ENCODE data around the gene PIGT.
A peak's percentile ranks its signal among the peaks of the same experiment; 100 is the strongest.

DNA sequence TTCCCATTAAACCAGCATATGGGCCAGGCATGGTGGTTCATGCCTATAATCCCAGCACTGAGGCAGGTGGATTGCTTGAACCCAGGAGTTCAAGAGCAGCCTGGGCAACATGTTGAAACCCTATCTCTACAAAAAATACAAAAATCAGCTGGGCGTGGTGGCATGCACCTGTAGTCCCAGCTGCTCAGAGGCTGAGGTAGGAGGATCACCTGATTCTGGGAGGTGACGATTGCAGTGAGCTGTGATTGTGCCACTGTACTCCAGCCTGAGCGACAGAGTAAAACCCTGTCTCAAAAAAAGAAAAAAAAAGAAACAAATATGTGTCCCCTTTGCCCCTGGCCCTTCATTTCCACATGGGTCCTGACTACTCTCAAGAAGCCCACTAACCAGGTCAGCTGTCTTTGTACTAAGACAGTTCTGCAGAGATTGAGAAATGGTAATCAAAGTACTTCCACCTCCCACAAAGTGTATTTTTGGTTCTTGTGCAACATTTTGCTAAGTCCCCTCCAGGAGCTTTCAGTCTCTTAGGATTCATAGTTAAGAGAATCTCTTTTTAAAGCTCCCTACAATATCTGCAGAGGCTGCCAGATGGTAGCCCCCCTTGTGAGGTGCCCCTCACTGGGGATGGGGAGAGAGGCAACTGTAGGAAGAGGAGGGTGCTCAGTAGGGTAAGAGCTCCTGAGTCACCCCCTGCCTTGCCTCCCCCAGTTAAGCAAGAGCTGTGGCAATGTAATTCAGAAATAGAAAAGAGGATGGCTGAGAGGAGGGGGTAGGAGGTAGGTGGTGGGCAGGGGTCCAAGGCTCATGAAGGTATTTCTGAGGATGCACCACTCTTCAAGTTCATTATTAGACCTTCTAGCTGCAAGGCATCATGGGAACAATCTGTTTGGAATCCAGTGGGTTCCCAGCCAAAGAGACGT lies 37.1 kb downstream of the PIGT start:
- TF ChIP-seq POLR2A (IDR thresholded peaks at IDR 0.05; ENCODE audit: insufficient read depth in 1 of 2, low read depth in 2 of 2, low read length in 2 of 2) (no peak), ZNF274 (CRISPR knock-in tag; IDR thresholded peaks at IDR 0.05) (no peak), CEBPB (IDR thresholded peaks at IDR 0.05; ENCODE audit: borderline replicate concordance, low read depth, low read length) (0 out of 2 replicates have a peak, but pooled peaks have one; percentile 17)
- TF ChIP-seq, protein P1, sequence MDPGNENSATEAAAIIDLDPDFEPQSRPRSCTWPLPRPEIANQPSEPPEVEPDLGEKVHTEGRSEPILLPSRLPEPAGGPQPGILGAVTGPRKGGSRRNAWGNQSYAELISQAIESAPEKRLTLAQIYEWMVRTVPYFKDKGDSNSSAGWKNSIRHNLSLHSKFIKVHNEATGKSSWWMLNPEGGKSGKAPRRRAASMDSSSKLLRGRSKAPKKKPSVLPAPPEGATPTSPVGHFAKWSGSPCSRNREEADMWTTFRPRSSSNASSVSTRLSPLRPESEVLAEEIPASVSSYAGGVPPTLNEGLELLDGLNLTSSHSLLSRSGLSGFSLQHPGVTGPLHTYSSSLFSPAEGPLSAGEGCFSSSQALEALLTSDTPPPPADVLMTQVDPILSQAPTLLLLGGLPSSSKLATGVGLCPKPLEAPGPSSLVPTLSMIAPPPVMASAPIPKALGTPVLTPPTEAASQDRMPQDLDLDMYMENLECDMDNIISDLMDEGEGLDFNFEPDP (CRISPR knock-in tag; conservative IDR thresholded peaks at IDR 0.05) = no peak
- TF ChIP-seq, protein P2, sequence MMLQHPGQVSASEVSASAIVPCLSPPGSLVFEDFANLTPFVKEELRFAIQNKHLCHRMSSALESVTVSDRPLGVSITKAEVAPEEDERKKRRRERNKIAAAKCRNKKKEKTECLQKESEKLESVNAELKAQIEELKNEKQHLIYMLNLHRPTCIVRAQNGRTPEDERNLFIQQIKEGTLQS (CRISPR knock-in tag; IDR thresholded peaks at IDR 0.05) = no peak
- TF ChIP-seq, protein P3, sequence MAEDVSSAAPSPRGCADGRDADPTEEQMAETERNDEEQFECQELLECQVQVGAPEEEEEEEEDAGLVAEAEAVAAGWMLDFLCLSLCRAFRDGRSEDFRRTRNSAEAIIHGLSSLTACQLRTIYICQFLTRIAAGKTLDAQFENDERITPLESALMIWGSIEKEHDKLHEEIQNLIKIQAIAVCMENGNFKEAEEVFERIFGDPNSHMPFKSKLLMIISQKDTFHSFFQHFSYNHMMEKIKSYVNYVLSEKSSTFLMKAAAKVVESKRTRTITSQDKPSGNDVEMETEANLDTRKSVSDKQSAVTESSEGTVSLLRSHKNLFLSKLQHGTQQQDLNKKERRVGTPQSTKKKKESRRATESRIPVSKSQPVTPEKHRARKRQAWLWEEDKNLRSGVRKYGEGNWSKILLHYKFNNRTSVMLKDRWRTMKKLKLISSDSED (CRISPR knock-in tag; IDR thresholded peaks at IDR 0.05) = no peak

Measured in HepG2 (cell line).